Measurements from ENCODE around the gene MCTP2. TPM values are rescaled to one million over a fixed set of nuclear protein-coding genes. Genes with fewer than 3 reads are reported as not detected.

MCTP2 gene
- total RNA-seq, 3 donors from 2014 or later: 41.9 to 89.3 (median 83.7) TPM

GRCh38 chr15:94359716-94360115 is 128.4 kb downstream of the MCTP2 start:
- no peak for DNase-seq
- TF ChIP-seq, protein P1, sequence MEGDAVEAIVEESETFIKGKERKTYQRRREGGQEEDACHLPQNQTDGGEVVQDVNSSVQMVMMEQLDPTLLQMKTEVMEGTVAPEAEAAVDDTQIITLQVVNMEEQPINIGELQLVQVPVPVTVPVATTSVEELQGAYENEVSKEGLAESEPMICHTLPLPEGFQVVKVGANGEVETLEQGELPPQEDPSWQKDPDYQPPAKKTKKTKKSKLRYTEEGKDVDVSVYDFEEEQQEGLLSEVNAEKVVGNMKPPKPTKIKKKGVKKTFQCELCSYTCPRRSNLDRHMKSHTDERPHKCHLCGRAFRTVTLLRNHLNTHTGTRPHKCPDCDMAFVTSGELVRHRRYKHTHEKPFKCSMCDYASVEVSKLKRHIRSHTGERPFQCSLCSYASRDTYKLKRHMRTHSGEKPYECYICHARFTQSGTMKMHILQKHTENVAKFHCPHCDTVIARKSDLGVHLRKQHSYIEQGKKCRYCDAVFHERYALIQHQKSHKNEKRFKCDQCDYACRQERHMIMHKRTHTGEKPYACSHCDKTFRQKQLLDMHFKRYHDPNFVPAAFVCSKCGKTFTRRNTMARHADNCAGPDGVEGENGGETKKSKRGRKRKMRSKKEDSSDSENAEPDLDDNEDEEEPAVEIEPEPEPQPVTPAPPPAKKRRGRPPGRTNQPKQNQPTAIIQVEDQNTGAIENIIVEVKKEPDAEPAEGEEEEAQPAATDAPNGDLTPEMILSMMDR (IDR thresholded peaks at IDR 0.05): no peak
- ATAC-seq: no peak
- intact Hi-C loops (cut with DNase I, micrococcal nuclease): no loop called here
- Histone ChIP-seq H3K4me3 (no peak overlapping the region), H3K9me3 (no peaks in the 10 kb centered on the region), H3K36me3 (ENCODE audit: low read depth) (no peaks in the 10 kb centered on the region), H3K4me1 (ENCODE audit: low read depth) (no peaks in the 10 kb centered on the region)

DNA sequence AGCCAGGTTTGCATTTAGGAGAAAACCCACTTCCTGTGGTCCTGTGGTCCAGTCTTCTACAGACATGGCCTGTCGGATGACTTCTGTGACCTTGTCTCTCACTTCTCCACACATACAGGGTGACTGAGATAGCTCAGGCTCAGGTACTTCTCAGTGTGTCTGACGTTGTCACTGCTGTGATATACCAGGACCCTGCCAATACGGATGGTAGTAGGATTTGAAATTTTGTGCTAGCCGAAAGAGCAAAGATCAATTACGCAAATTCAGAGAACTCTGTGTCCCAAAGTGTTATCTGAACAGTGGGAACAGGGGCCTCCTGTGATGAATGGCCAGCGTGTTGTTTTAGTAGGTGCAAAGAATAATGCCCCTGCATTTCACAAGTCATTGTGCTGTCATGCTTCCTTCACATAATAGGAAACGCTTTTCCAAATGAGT is 128.9 kb downstream of the MCTP2 start:
- no peaks in the 10 kb centered on the region for H3K36me3 ChIP-seq (ENCODE audit: low read depth)
- ATAC-seq: no peak
- DNase-seq: no peak
- TF ChIP-seq, protein P1 (IDR thresholded peaks at IDR 0.05): no peak
- intact Hi-C loops (cut with DNase I, micrococcal nuclease): no loop called here
- no peaks in the 10 kb centered on the region for H3K9me3 ChIP-seq
- H3K4me3 ChIP-seq: no peak overlapping the region
- no peaks in the 10 kb centered on the region for H3K4me1 ChIP-seq (ENCODE audit: low read depth)

DNA sequence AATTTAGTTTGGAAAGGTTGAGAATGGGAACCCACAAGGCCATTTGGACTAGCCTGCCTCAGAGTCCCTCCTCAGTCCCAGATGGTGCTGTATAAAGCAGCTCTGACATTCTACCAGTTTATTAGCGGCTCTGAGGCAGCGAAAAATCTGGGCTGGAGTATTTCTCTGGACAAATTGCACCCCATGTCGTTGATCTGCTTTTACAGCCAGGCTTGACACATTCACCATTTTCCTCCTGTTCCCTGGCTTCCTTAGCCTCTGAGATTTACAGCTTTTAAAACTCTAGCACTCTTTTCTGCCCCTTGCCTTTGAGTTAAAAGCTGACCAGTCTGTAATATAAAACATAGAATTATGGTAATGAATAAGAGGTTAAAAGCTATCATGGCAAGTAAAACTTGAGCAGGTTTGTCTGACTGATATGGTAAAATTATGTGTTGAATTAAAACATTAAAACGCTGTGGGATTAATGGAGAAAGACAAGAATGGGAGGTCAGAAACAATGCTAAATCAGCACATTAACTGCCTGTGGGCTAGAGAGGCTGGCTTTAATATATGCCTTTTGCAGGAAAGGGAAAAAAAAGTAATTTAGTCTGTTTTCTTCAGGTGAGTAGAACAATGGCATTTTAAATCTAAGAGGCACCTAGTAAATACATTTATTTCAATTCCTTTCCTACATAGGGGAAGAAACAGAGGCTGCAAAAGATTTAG is 131.2 kb downstream of the MCTP2 start:
- TF ChIP-seq, protein P1 (IDR thresholded peaks at IDR 0.05): no peak
- H3K4me1 ChIP-seq (ENCODE audit: low read depth): peaks cover 3% of the 10 kb centered on the region
- no peaks in the 10 kb centered on the region for H3K9me3 ChIP-seq
- ATAC-seq: no peak
- no peak overlapping the region for H3K4me3 ChIP-seq
- H3K36me3 ChIP-seq (ENCODE audit: low read depth): no peaks in the 10 kb centered on the region
- intact Hi-C loops (cut with DNase I, micrococcal nuclease): no loop called here
- DNase-seq: no peak

DNA sequence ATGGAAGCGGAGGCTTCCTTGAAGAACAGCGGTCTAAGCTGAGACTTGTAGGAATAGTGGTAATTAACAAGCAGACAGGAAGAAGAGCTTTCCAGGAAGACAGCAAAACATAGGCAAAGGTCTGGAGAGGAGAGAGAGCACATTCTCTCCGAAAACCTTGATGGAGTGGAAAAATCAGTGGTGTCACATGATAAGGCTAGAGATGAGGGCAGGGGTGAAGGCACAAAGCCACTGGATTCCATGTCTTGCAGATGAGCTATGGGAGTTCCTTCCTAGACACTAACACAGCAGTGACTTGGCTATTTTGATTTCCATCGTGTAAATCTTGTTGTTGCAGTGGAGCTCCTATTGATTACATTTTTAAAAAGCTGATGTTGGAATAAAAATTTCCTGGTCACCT is 132.0 kb downstream of the MCTP2 start:
- TF ChIP-seq, protein P1 (IDR thresholded peaks at IDR 0.05): no peak
- intact Hi-C loops (cut with DNase I, micrococcal nuclease): no loop called here
- no peaks in the 10 kb centered on the region for H3K36me3 ChIP-seq (ENCODE audit: low read depth)
- DNase-seq (no peak), ATAC-seq (no peak)
- H3K9me3 ChIP-seq: no peaks in the 10 kb centered on the region
- H3K4me3 ChIP-seq: no peak overlapping the region
- H3K4me1 ChIP-seq (ENCODE audit: low read depth): peaks cover 3% of the 10 kb centered on the region

GRCh38 chr15:94366781-94367180 is 135.4 kb downstream of the MCTP2 start:
- Histone ChIP-seq H3K4me3 (no peak overlapping the region), H3K9me3 (no peaks in the 10 kb centered on the region), H3K36me3 (ENCODE audit: low read depth) (no peaks in the 10 kb centered on the region), H3K4me1 (ENCODE audit: low read depth) (peaks cover 3% of the 10 kb centered on the region)
- TF ChIP-seq, protein P1 (IDR thresholded peaks at IDR 0.05): no peak
- ATAC-seq (no peak), DNase-seq (no peak)
- intact Hi-C loops (cut with DNase I, micrococcal nuclease): no loop called here

All from mucosa of descending colon (tissue), 3 donors.